Left ventricle myocardium inferior (tissue), 1 donor: ENCODE results near the gene TNK2. TPM values are rescaled to one million over a fixed set of nuclear protein-coding genes. Genes with fewer than 3 reads are reported as not detected.
"Not testable (repeated sequence)": the region's sequence is repeated elsewhere in the genome, so short reads cannot be mapped to it uniquely, and the experiment has no call there.

Source experiments
- DNase-seq: peaks from one replicate; pipeline ENCODE4 v3.0.0-alpha.2; 2020
- H3K27ac ChIP-seq: fragments of 200-600 bp; replicated peaks from 2 replicates; pipeline ENCODE4 v1.8.0; 2021
- H3K27me3 ChIP-seq: fragments of 200-600 bp; 2 replicates; pipeline ENCODE4 v1.8.0; 2021; ENCODE audit warnings: low read depth
- H3K36me3 ChIP-seq: fragments of 200-600 bp; 2 replicates; pipeline ENCODE4 v1.8.0; 2021
- H3K4me1 ChIP-seq: fragments of 200-600 bp; 2 replicates; pipeline ENCODE4 v1.8.0; 2021
- H3K4me3 ChIP-seq: fragments of 200-600 bp; 2 replicates; pipeline ENCODE4 v1.8.0; 2021; ENCODE audit warnings: mild to moderate bottlenecking, moderate library complexity
- H3K9me3 ChIP-seq: fragments of 200-600 bp; replicated peaks from 2 replicates; pipeline ENCODE4 v1.8.0; 2021
- intact Hi-C: fragments of 100-400 bp; cut with micrococcal nuclease; formaldehyde crosslinking; loops from one replicate; pipeline ENCODE4 v1.11.0; 2022
- total RNA-seq: library from RNA; stranded (reverse); fragmentation: NEBNext Ultra II Directional; extraction: Animal tissue kit (Norgen Biotek cat#: 25700); gene quantifications from one replicate; pipeline ENCODE4 v1.2.1, GENCODE V29; 2021
- TF ChIP-seq, protein P1 (sequence below): fragments of 200-600 bp; IDR thresholded peaks from 2 replicates; pipeline ENCODE4 v1.8.0; 2021; ENCODE audit warnings: antibody characterized with exemption, mild to moderate bottlenecking, borderline replicate concordance
- donor health status: DM: no; HTN: yes; CAD: no; lungs with severe emphysema.

Gene TNK2
- total RNA-seq, 1 donor from 2014 or later: 33.2 TPM

DNA sequence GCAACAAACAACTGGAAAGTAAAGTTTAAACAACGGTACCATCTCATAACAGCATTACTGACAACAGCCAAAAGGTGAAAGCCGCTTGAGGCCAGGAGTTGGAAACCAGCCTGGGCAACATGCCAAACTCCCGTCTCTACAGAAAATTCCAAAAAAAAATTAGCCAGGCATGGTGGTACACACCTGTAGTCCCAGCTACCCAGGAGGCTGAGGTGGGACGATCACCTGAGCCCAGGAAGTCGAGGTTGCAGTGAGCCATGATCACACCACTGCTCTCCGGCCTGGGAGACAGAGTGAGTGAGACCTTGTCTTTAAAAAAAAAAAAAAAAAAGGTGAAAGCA, 4.4 kb downstream of the TNK2 start:
- no peaks in the 10 kb centered on the region for H3K36me3 ChIP-seq
- H3K4me1 ChIP-seq: peaks cover 28% of the 10 kb centered on the region
- DNase-seq: no peak
- H3K27me3 ChIP-seq: no peaks in the 10 kb centered on the region
- H3K4me3 ChIP-seq: no peak overlapping the region
- no peak overlapping the region for H3K27ac ChIP-seq
- TF ChIP-seq, protein P1, sequence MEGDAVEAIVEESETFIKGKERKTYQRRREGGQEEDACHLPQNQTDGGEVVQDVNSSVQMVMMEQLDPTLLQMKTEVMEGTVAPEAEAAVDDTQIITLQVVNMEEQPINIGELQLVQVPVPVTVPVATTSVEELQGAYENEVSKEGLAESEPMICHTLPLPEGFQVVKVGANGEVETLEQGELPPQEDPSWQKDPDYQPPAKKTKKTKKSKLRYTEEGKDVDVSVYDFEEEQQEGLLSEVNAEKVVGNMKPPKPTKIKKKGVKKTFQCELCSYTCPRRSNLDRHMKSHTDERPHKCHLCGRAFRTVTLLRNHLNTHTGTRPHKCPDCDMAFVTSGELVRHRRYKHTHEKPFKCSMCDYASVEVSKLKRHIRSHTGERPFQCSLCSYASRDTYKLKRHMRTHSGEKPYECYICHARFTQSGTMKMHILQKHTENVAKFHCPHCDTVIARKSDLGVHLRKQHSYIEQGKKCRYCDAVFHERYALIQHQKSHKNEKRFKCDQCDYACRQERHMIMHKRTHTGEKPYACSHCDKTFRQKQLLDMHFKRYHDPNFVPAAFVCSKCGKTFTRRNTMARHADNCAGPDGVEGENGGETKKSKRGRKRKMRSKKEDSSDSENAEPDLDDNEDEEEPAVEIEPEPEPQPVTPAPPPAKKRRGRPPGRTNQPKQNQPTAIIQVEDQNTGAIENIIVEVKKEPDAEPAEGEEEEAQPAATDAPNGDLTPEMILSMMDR: no peak
- intact Hi-C loops: no loop called here
- no peaks in the 10 kb centered on the region for H3K9me3 ChIP-seq

DNA sequence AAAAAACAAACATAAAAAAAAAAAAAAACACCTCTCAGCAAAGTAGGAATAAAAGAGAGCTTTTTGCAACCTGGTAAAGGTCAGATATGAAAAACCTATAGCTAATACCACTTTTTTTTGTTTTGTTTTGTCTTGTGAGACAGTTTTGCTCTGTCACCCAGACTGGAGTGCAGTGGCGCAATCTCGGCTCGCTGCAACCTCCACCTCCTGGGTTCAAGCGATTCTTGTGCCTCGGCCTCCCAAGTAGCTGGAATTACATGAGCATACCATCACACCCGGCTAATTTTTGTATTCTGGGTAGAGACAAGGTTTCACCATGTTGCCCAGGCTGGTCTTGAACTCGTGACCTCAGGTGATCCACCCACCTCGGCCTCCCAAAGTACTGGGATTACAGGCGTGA, 5.7 kb downstream of the TNK2 start:
- peaks cover 15% of the 10 kb centered on the region for H3K4me1 ChIP-seq
- DNase-seq, H3K27me3 ChIP-seq, H3K9me3 ChIP-seq, intact Hi-C loops, H3K4me3 ChIP-seq, H3K27ac ChIP-seq, H3K36me3 ChIP-seq: not testable (repeated sequence)

DNA sequence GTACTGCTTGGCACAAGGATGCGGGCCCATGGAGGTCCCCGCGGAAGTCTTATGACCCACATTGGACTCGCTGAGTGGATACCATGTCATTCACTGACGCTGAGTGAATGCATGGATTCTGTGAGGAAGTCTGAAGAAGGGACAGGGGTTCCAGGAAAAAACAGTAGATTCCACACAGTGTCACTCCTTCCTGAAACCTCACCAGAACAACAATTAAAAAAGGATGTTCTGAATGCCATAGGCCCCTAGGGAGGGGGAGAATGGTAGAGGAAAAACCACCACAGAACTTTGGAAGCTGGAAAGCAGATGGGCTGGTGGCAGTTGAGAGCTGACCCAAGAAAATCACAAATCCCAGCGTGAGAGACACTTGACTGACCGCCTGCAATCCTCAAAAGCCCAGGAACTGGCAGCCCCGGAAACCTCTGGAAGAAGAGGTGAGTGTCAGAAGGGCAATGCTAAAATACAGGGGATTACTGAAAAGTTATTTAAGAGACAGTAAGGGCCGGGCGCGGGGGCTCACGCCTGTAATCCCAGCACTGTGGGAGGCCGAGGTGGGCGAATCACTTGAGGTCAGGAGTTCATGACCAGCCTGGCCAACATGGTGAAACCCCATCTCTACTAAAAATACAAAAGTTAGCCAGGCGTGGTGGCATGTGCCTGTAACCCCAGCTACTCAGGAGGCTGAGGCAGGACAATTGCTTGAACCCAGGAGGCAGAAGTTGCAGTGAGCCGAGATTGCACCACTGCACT, 6.3 kb downstream of the TNK2 start:
- H3K4me1 ChIP-seq: peaks cover 14% of the 10 kb centered on the region
- DNase-seq: not testable (repeated sequence)

DNA sequence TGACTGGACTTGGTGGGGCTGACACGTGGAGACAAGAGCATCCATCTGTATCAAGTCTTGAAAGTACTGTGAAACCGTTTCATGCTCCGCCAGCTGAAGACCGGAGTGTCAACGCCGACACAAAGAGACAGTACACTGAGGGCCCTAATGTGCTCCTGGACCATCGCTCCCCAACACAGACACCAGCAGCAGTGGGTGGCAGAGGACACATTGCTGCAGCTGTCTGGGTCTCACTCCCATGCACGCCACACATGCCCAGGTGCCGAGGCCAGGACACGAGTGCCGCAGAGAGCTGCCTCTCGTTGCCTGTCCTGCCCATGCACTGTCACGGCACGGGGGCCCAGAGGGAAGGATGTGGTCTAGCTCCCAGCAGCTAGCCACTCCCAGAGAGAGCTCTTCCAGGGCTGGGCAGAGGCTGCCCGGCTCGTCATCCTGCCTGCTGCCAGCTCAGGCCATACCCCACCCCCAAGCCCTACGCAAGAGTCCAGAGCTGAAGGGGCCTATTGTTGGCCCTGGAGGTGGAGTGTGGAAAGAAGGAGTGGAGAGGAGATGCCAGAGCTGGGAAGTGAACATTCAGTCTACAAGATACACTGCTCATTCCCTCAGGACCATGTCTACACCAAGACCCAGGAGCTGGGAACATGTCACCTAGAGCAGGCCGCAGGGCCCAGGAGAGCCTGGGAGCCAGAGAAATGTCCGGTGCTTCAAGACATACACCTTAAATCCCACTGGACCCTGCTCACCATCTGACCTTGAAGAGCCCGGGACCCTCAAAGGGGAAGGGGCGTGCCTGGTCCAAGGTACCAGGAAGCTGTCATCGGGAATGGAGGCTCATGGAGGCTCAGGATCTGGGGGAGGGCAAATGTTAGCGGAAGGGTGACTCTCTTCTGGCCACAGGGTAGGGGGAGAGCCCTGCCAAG, 7.7 kb downstream of the TNK2 start:
- H3K9me3 ChIP-seq: no peaks in the 10 kb centered on the region
- intact Hi-C loops: no loop called here
- no peak overlapping the region for H3K4me3 ChIP-seq
- no peaks in the 10 kb centered on the region for H3K27me3 ChIP-seq
- H3K27ac ChIP-seq: peak overlapping the region; percentile 38
- peaks cover 21% of the 10 kb centered on the region for H3K4me1 ChIP-seq
- DNase-seq: peak; percentile 57
- TF ChIP-seq, protein P1: no peak
- no peaks in the 10 kb centered on the region for H3K36me3 ChIP-seq

More for the DNA sequence above, 6.3 kb downstream of the TNK2 start:
- H3K27ac ChIP-seq: peak overlapping the region; percentile 38
- H3K27me3 ChIP-seq, H3K9me3 ChIP-seq, H3K4me3 ChIP-seq, H3K36me3 ChIP-seq, intact Hi-C loops: not testable (repeated sequence)

DNA sequence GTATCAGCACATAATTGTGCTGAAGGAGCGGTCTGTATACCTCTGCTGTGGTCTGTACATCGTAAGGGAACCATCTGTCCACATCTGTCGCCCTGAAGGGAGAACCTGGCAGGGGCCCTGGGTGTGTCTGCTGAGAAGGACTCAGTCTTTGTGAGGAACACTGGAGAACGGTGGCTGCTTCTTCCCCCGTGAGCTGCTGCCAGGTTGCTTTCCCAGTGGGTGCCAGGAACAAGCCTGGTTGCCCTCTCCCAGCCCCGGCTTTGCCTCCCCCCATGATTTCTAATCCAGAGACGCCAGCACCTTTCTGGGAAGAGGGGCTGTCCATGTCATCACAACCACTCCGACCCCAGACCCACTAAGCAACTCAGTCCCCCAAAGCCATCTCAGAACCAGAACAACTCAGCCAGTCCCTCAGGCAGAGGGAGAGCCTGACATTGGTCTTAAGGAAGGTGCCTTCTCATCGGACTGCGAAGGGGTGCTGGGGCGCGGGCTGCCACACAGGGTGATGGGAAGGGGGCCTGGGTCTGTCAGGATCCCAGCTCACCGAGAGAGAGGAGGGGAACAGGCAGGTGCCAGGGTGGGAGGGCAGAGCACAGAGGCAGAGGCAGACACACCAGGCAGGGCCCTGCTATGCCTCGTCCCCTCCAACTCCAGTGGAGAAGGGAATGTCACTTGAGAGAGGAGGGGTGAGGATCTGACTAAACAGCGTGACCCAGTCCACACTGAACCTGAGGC, 8.5 kb downstream of the TNK2 start:
- no peak overlapping the region for H3K4me3 ChIP-seq
- TF ChIP-seq, protein P1: no peak

DNA sequence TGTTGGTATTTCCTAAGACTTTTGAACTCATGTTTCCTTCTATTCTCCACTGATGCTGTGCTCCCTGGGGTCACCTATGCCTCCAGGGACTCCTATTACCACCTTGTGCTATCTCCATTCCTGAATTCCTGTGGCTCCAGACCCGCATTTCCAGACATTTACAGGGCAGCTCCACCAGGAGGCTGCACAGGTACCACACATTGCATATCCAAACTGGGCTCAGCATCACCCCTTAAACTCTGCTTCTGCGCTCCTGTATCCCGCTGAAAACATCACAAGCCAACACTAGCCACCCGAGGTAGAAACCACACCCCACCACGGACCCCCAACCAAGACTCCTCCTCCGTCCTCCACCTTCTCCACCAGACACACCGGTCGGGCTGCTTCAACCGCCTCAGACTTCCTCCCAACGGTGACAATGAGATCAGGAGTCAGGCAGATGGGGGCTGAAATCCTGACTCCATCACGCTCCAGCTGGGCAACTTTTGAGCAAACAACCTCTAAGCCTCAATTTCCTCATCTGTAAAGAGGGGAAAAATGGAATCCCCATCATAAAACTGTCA, 10.4 kb downstream of the TNK2 start:
- Histone ChIP-seq H3K27me3 (no peaks in the 10 kb centered on the region), H3K4me3 (no peak overlapping the region), H3K4me1 (peaks cover 49% of the 10 kb centered on the region), H3K36me3 (no peaks in the 10 kb centered on the region), H3K9me3 (no peaks in the 10 kb centered on the region), H3K27ac (no peak overlapping the region)
- intact Hi-C loops: no loop called here
- DNase-seq: no peak
- TF ChIP-seq, protein P1: no peak

More for the DNA sequence above, 8.5 kb downstream of the TNK2 start:
- no peaks in the 10 kb centered on the region for H3K27me3 ChIP-seq
- H3K9me3 ChIP-seq: no peaks in the 10 kb centered on the region
- no peak for DNase-seq
- no peak overlapping the region for H3K27ac ChIP-seq
- H3K4me1 ChIP-seq: peaks cover 29% of the 10 kb centered on the region
- H3K36me3 ChIP-seq: no peaks in the 10 kb centered on the region
- intact Hi-C loops: no loop called here
